ENCODE measurements around the gene SYT3. TPM values are rescaled to one million over a fixed set of nuclear protein-coding genes. Genes with fewer than 3 reads are reported as not detected.

Gene SYT3
- total and polyA plus RNA-seq, 2 of the 8 experiments (the other 6 are each of a cell fraction or from before 2014, with no cell fraction given): 6.7 to 17.3 TPM

GRCh38 chr19:50651174-50651573 lies 11.5 kb upstream of the SYT3 start:
- no peak overlapping the region for H2AK5ac ChIP-seq (ENCODE audit: low read depth, low read length)
- H3K9me3 ChIP-seq (ENCODE audit: insufficient read depth in 2 of 2, low read depth in 1 of 2, low read length in 1 of 2): no peaks in the 10 kb centered on the region
- no peak overlapping the region for H3K4me2 ChIP-seq (ENCODE audit: insufficient read depth in 1 of 2, low read depth in 2 of 2, low read length in 2 of 2)
- TF ChIP-seq POU5F1 (IDR thresholded peaks at IDR 0.05; ENCODE audit: low read depth, low read length): no peak
- TF ChIP-seq CTCF (IDR thresholded peaks at IDR 0.05; ENCODE audit: control extremely low read depth in 1 of 3, insufficient read depth in 1 of 3, low read depth in 1 of 3, low read length in 3 of 3): no peak
- TF ChIP-seq POLR2A (IDR thresholded peaks at IDR 0.05; ENCODE audit: control extremely low read depth in 1 of 2, low read depth in 2 of 2, low read length in 2 of 2): no peak
- TF ChIP-seq JUN (IDR thresholded peaks at IDR 0.05; ENCODE audit: low read depth, low read length): no peak
- no peak for TF ChIP-seq NRF1 (IDR thresholded peaks at IDR 0.05; ENCODE audit: low read depth, low read length)
- no peak for TF ChIP-seq PHF8 (conservative IDR thresholded peaks at IDR 0.05; ENCODE audit: low read depth, low read length)
- no peak for TF ChIP-seq HDAC6 (IDR thresholded peaks at IDR 0.05; ENCODE audit: low read depth, low read length)
- no peak for TF ChIP-seq KDM5A (IDR thresholded peaks at IDR 0.05; ENCODE audit: low read length)
- H3K23ac ChIP-seq (ENCODE audit: insufficient read length): no peak overlapping the region
- H3K36me3 ChIP-seq (ENCODE audit: control insufficient read depth in 2 of 4, insufficient read depth in 4 of 4, low read length in 3 of 4): no peaks in the 10 kb centered on the region
- no peak overlapping the region for H2BK5ac ChIP-seq (ENCODE audit: low read depth, low read length)
- no peak overlapping the region for H3K18ac ChIP-seq (ENCODE audit: extremely low read depth, low read length)
- no peak overlapping the region for H3K4me3 ChIP-seq (ENCODE audit: extremely low read depth in 1 of 4, insufficient read depth in 2 of 4, low read depth in 3 of 4, low read length in 4 of 4)
- peaks cover 0 to 2% (median 1%) of the 10 kb centered on the region in 4 experiments; a peak in 4 of 7 replicates for H3K27me3 ChIP-seq (replicated peaks in 1 of 4; ENCODE audit: control insufficient read depth in 3 of 4, extremely low read depth in 1 of 4, insufficient read depth in 3 of 4, low read length in 3 of 4)
- no peak overlapping the region for H3K9ac ChIP-seq (replicated peaks in 1 of 4; ENCODE audit: extremely low read depth in 1 of 4, low read depth in 3 of 4, low read length in 3 of 4)
- FAIRE-seq: no peak
- H3K4me1 ChIP-seq (replicated peaks in 1 of 4; ENCODE audit: control insufficient read depth in 3 of 4, insufficient read depth in 4 of 4, low read length in 3 of 4): peaks cover 0 to 10% (median 5%) of the 10 kb centered on the region in 4 experiments; a peak in 6 of 7 replicates
- H3K14ac ChIP-seq (ENCODE audit: insufficient read length): no peak overlapping the region
- peaks cover 4% of the 10 kb centered on the region; the same call in 1 of the 2 replicates for H3K23me2 ChIP-seq (ENCODE audit: low read depth, low read length)
- no peak overlapping the region for H4K91ac ChIP-seq (replicated peaks; ENCODE audit: insufficient read length, low read length)
- no peak overlapping the region for H4K8ac ChIP-seq (ENCODE audit: extremely low read depth, insufficient read depth, low read length)
- no peak overlapping the region for H2BK15ac ChIP-seq (ENCODE audit: low read length)
- DNase-seq (ENCODE audit: low read depth in 1 of 2, low spot score in 2 of 2): no peak
- H3K79me2 ChIP-seq (ENCODE audit: control insufficient read depth in 1 of 2, insufficient read depth in 2 of 2, low read length in 2 of 2): no peaks in the 10 kb centered on the region
- no peak overlapping the region for H3K56ac ChIP-seq (replicated peaks; ENCODE audit: insufficient read length, low read depth, low read length)
- H3K79me1 ChIP-seq (ENCODE audit: low read depth, low read length): no peaks in the 10 kb centered on the region
- H4K20me1 ChIP-seq (replicated peaks in 1 of 2; ENCODE audit: control insufficient read depth in 1 of 2, insufficient read depth in 2 of 2, low read length in 2 of 2): no peaks in the 10 kb centered on the region
- no peak overlapping the region for H2BK20ac ChIP-seq (ENCODE audit: low read length)
- no peak overlapping the region for H2BK120ac ChIP-seq (replicated peaks; ENCODE audit: low read depth, low read length)
- ChIA-PET POLR2A (ENCODE audit: partially characterized antibody) (interaction anchor here (0.7 kb wide), 1 partner anchor 12 kb away, joined by 3 read pairs; no protein-coding TSS in a partner anchor), CTCF (ENCODE audit: partially characterized antibody) (interaction anchor here (0.8 kb wide), 1 partner anchor 271 kb away, joined by 3 read pairs; no protein-coding TSS in a partner anchor)
- 77% methylated on average over 2 of the region's 2 CpGs; no CpG with 5 or more reads in 1 of the 2 experiments for WGBS, 2 experiments (ENCODE audit: extremely low coverage in 1 of 2, insufficient coverage in 1 of 2, insufficient read length in 1 of 2, insufficient replicate concordance in 2 of 2, low coverage in 1 of 2, low lambda C conversion rate in 2 of 2, missing lambda C conversion rate in 1 of 2)
- no peak overlapping the region for H2BK12ac ChIP-seq (ENCODE audit: low read depth, low read length)
- H4K5ac ChIP-seq (ENCODE audit: insufficient read length, low read depth, low read length): no peak overlapping the region
- no peak overlapping the region for H2AFZ ChIP-seq (ENCODE audit: low read length)
- H3K27ac ChIP-seq (ENCODE audit: low read depth, low read length): no peak overlapping the region
- no peak overlapping the region for H3K4ac ChIP-seq (replicated peaks; ENCODE audit: insufficient read length, low read depth, low read length)

Data from H1 (cell line).